ENCODE results near the gene LRRTM3. TPM values are rescaled to one million over a fixed set of nuclear protein-coding genes. Genes with fewer than 3 reads are reported as not detected.

The LRRTM3 gene
- total RNA-seq, 1 experiment from 2014 or later = 0.96 TPM

DNA sequence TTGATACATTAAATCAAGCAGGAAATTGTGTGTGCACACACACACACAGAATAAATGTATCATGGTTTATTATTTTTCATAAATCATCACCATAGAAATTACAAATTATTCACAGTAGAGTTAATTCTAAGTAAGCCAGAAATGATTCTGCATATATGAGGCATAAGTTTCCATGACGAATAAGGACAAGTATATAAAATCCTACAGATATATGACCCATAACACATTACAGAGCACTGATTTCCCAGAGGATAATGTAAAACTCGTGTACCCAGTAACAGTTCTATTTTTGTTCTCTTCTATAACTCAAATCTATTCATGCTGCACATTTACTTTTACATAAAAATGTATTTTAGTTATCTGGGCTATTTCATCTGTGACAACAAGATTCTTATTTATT is 169.7 kb downstream of the LRRTM3 start:
- Histone ChIP-seq H3K79me2 (ENCODE audit: insufficient read depth, low read length) (no peaks in the 10 kb centered on the region), H3K23me2 (ENCODE audit: insufficient read length, low read depth, low read length, poor library complexity, severe bottlenecking) (no peaks in the 10 kb centered on the region), H4K5ac (ENCODE audit: insufficient read length, low read depth, low read length) (no peak overlapping the region), H3K18ac (ENCODE audit: insufficient read length, low read depth, low read length) (no peak overlapping the region), H3K9ac (ENCODE audit: extremely low read depth, insufficient read length, low read length) (no peak overlapping the region), H2BK12ac (ENCODE audit: insufficient read length, low read depth, low read length) (no peak overlapping the region), H3K4me1 (ENCODE audit: insufficient read depth, low read length) (peaks cover 3% of the 10 kb centered on the region; the same call in 1 of the 2 replicates), H3K56ac (ENCODE audit: insufficient read length, low read depth, low read length) (no peak overlapping the region), H2BK20ac (ENCODE audit: low read depth, low read length, poor library complexity, severe bottlenecking) (no peak overlapping the region), H4K91ac (ENCODE audit: insufficient read length, low read depth, low read length) (no peak overlapping the region), H4K20me1 (ENCODE audit: control insufficient read depth, insufficient read depth, insufficient read length) (no peaks in the 10 kb centered on the region), H2BK5ac (ENCODE audit: insufficient read length, low read length) (no peak overlapping the region), H2BK120ac (ENCODE audit: low read depth, low read length, poor library complexity, severe bottlenecking) (no peak overlapping the region), H3K9me3 (ENCODE audit: control insufficient read depth, low read depth, low read length) (no peaks in the 10 kb centered on the region), H3K4ac (ENCODE audit: low read depth, low read length) (no peak overlapping the region), H3K23ac (ENCODE audit: insufficient read length, low read depth, low read length) (no peak overlapping the region), H2AK5ac (ENCODE audit: insufficient read length, low read length) (no peak overlapping the region), H4K8ac (replicated peaks; ENCODE audit: insufficient read length, low read depth, low read length) (no peak overlapping the region), H3K27me3 (ENCODE audit: insufficient read depth, low read length) (no peaks in the 10 kb centered on the region), H3T11ph (ENCODE audit: low read length) (no peak overlapping the region), H2BK15ac (ENCODE audit: low read depth, low read length) (no peak overlapping the region), H2AFZ (ENCODE audit: low read length) (no peak overlapping the region), H3K14ac (ENCODE audit: insufficient read depth, low read length) (no peak overlapping the region), H3K79me1 (ENCODE audit: insufficient read depth, low read depth, low read length, poor library complexity, severe bottlenecking) (no peaks in the 10 kb centered on the region), H3K4me2 (ENCODE audit: insufficient read depth, insufficient read length, low read length) (no peak overlapping the region), H3K27ac (ENCODE audit: insufficient read length, low read depth, low read length) (no peak overlapping the region)
- DNase-seq = no peak
- Mint-ChIP-seq H3K9me3 (no peaks in the 10 kb centered on the region), H3K27me3 (ENCODE audit: low read depth) (no peaks in the 10 kb centered on the region), H3K4me3 (no peak overlapping the region), H3K36me3 (ENCODE audit: insufficient read depth in 1 of 3, low read depth in 3 of 3) (no peaks in the 10 kb centered on the region), H3K27ac (no peak overlapping the region), H3K4me1 (peaks cover 16 to 24% of the 10 kb centered on the region in 2 experiments)
- no peak for TF ChIP-seq CTCF (conservative IDR thresholded peaks at IDR 0.05)
- WGBS (ENCODE audit: extremely low coverage, insufficient read length, low lambda C conversion rate) = no CpG with 5 or more reads among the region's 2 CpGs
